ENCODE measurements around the gene DDX42. TPM values are rescaled to one million over a fixed set of nuclear protein-coding genes. Genes with fewer than 3 reads are reported as not detected.

The DDX42 gene
- total and polyA plus RNA-seq, 12 donors: 45.0 to 109 (median 85.2) TPM

DNA sequence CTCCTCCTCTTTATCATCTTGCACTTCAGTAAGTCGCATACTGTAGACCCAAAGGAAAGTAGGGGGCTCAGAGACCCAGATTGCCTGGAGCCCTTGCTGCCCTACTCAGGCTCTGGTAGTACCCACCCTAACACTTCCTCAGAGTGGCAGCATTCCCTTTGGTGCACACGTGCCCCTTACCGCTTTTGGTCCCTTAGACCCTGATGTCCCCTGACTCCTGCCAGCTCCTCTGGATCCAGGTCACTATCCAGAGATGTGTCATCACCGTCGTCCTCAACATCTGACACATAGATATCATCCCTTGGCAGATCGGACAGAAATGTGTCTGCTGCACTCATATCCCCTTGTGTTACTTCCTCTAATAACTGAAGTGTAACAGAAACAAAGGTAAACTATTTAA is 47.8 kb downstream of the DDX42 start:
- peak overlapping the region in 1 of 5 donors; percentile 20 for H3K27ac ChIP-seq

DNA sequence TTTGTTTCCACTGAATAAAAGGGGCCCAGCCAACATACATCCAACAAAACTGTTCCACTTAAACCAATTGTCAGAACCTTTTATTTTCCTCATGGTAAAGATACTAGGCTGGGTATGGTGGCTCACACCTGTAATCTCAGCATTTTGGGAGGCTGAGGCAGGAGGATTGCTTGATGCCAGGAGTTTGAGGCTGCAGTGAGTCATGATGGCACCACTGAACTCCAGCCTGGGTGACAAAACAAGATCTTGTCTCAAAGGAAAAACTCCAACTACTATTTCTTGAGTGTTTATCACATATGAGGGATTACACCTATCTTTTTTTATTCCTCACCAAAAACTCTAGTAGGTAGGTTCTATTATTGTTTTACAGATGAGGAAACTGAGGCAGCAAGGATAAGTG is 48.6 kb downstream of the DDX42 start:
- intact Hi-C loops (cut with DNase I): no loop called here
- no peak for DNase-seq
- Histone ChIP-seq H3K27me3 (no peaks in the 10 kb centered on the region), H3K9me3 (replicated peaks in 1 of 3) (no peaks in the 10 kb centered on the region), H3K4me3 (no peak overlapping the region), H3K27ac (no peak overlapping the region), H3K36me3 (replicated peaks in 1 of 2) (peaks cover 0 to 83% of the 10 kb centered on the region in 2 donors), H3K4me1 (replicated peaks in 1 of 2) (peaks cover 0 to 9% of the 10 kb centered on the region in 2 donors)
- TF ChIP-seq POLR2A (IDR thresholded peaks at IDR 0.05): no peak
- TF ChIP-seq, protein P1, sequence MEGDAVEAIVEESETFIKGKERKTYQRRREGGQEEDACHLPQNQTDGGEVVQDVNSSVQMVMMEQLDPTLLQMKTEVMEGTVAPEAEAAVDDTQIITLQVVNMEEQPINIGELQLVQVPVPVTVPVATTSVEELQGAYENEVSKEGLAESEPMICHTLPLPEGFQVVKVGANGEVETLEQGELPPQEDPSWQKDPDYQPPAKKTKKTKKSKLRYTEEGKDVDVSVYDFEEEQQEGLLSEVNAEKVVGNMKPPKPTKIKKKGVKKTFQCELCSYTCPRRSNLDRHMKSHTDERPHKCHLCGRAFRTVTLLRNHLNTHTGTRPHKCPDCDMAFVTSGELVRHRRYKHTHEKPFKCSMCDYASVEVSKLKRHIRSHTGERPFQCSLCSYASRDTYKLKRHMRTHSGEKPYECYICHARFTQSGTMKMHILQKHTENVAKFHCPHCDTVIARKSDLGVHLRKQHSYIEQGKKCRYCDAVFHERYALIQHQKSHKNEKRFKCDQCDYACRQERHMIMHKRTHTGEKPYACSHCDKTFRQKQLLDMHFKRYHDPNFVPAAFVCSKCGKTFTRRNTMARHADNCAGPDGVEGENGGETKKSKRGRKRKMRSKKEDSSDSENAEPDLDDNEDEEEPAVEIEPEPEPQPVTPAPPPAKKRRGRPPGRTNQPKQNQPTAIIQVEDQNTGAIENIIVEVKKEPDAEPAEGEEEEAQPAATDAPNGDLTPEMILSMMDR (IDR thresholded peaks at IDR 0.05): no peak

More for the DNA sequence above, 47.8 kb downstream of the DDX42 start:
- TF ChIP-seq, protein P1 (IDR thresholded peaks at IDR 0.05): no peak
- TF ChIP-seq POLR2A (IDR thresholded peaks at IDR 0.05): no peak
- H3K4me1 ChIP-seq (replicated peaks in 1 of 2): peaks cover 0 to 9% of the 10 kb centered on the region in 2 donors
- H3K36me3 ChIP-seq (replicated peaks in 1 of 2): peaks cover 0 to 90% of the 10 kb centered on the region in 2 donors
- H3K27me3 ChIP-seq: no peaks in the 10 kb centered on the region
- 49 to 67% (median 56%) methylated on average over 6 of the region's 6 CpGs for WGBS, 4 donors
- intact Hi-C loops (cut with DNase I): no loop called here
- H3K4me3 ChIP-seq: no peak overlapping the region
- no peak for DNase-seq
- no peaks in the 10 kb centered on the region for H3K9me3 ChIP-seq (replicated peaks in 1 of 3)

DNA sequence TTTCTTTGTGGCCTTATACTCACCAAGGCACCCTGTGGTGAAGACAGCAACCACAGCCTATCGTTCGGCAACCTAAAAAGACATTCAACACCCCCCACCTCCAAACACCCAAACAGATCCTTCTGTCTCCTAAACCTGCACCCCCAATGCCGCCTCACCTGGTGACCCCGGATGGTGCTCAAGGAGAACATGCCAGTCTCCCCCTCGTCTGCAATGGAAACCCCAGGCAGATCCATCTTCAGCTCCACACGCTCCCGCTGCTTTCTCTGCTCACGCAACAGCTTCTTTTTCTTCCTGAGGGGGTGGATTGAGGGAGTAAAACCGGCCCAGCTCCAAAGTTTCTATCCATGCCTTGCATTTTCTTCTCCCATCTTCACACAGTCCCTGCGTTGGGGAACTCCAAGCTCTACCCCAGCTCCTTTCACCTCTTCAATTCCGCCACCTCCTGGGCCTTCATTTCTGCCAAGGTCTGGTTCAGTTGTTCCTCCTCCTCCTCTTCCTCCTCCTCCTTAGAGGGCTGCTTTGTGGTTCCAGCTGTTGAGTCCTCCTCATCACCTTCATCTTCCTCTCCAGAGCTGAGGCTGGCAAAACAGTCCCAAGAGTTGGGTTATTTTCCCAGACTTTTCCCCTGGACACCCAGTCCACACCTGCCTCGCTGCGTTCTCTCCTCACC is 49.8 kb downstream of the DDX42 start:
- Histone ChIP-seq H3K9me3 (replicated peaks in 1 of 3) (no peaks in the 10 kb centered on the region), H3K27ac (no peak overlapping the region), H3K4me3 (no peak overlapping the region), H3K27me3 (no peaks in the 10 kb centered on the region), H3K36me3 (replicated peaks in 1 of 2) (peaks cover 0 to 70% of the 10 kb centered on the region in 2 donors), H3K4me1 (replicated peaks in 1 of 2) (peaks cover 8 to 18% of the 10 kb centered on the region in 2 donors)
- no peak for DNase-seq
- TF ChIP-seq, protein P1 (IDR thresholded peaks at IDR 0.05): no peak
- TF ChIP-seq POLR2A (IDR thresholded peaks at IDR 0.05): no peak
- WGBS, 4 donors: 91 to 95% (median 94%) methylated on average over 13 of the region's 13 CpGs
- intact Hi-C loops (cut with DNase I): no loop called here

DNA sequence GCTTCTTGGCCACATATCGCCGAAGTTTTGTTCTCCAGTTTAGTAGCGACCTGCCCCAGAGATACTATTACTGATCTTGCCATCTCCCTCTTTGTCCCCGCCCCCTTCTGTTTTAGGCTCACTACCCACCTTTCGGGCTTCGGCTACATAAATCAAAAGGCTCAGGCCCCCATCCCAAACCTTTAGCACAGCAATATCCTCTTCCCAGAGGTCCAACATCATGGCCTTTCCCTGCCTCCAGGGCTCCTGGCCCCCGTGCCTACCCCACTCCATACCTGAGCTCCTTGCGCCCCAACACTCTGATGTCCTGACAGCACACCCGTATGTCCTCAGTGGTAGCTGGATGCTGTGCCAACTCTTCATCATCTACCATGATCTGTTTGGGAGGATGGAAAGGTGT is 50.4 kb downstream of the DDX42 start:
- no peak for DNase-seq
- Histone ChIP-seq H3K4me3 (no peak overlapping the region), H3K27ac (no peak overlapping the region), H3K36me3 (replicated peaks in 1 of 2) (peaks cover 0 to 70% of the 10 kb centered on the region in 2 donors), H3K4me1 (replicated peaks in 1 of 2) (peaks cover 8 to 23% of the 10 kb centered on the region in 2 donors), H3K27me3 (no peaks in the 10 kb centered on the region), H3K9me3 (replicated peaks in 1 of 3) (no peaks in the 10 kb centered on the region)
- 92 to 96% (median 95%) methylated on average over 9 of the region's 9 CpGs for WGBS, 4 donors
- intact Hi-C loops (cut with DNase I): no loop called here
- no peak for TF ChIP-seq POLR2A (IDR thresholded peaks at IDR 0.05)
- TF ChIP-seq, protein P1 (IDR thresholded peaks at IDR 0.05): no peak
